ENCODE measurements around the gene RFC4.

DNA sequence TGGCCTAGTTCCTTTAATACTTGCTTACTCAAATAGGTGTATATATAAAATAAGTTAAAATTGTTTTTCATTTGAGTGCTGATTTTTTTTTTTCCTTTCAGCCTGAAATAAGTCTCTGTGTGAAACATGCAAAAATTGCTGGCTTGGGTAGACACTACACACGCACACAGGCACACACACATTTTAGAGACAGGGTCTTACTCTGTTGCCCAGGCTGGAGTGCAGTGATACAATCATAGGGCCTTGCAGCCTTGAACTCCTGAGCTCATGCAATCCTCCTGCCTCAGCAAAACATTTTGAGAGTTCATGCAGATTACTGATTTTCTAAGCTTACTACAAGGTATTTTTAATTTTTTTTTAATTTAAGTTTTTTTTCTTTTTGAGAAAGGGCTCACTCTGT lies 12.7 kb upstream of the RFC4 start:
- TF ChIP-seq, protein P1, sequence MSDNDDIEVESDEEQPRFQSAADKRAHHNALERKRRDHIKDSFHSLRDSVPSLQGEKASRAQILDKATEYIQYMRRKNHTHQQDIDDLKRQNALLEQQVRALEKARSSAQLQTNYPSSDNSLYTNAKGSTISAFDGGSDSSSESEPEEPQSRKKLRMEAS (CRISPR knock-in tag; IDR thresholded peaks at IDR 0.05) = no peak
- TF ChIP-seq JUN (IDR thresholded peaks at IDR 0.05; ENCODE audit: borderline replicate concordance, low read depth, low read length) = no peak
- TF ChIP-seq JUN (CRISPR knock-in tag; IDR thresholded peaks at IDR 0.05; ENCODE audit: borderline replicate concordance) = no peak
- no peak for TF ChIP-seq ZNF239 (CRISPR knock-in tag; IDR thresholded peaks at IDR 0.05)
- no peak for TF ChIP-seq SAFB2 (IDR thresholded peaks at IDR 0.05; ENCODE audit: borderline replicate concordance, low read depth, low read length, severe bottlenecking)
- TF ChIP-seq POLR2A (conservative IDR thresholded peaks at IDR 0.05) = no peak
- TF ChIP-seq TARDBP (IDR thresholded peaks at IDR 0.05) = no peak
- TF ChIP-seq, protein P2, sequence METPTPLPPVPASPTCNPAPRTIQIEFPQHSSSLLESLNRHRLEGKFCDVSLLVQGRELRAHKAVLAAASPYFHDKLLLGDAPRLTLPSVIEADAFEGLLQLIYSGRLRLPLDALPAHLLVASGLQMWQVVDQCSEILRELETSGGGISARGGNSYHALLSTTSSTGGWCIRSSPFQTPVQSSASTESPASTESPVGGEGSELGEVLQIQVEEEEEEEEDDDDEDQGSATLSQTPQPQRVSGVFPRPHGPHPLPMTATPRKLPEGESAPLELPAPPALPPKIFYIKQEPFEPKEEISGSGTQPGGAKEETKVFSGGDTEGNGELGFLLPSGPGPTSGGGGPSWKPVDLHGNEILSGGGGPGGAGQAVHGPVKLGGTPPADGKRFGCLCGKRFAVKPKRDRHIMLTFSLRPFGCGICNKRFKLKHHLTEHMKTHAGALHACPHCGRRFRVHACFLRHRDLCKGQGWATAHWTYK (CRISPR knock-in tag; IDR thresholded peaks at IDR 0.05) = no peak
- no peak for TF ChIP-seq RCOR1 (IDR thresholded peaks at IDR 0.05; ENCODE audit: borderline replicate concordance in 1 of 2, low read depth in 2 of 2, low read length in 2 of 2)
- no peak for TF ChIP-seq FOXK1 (CRISPR knock-in tag; IDR thresholded peaks at IDR 0.05; ENCODE audit: borderline replicate concordance)
- TF ChIP-seq TCF3 (CRISPR knock-in tag; IDR thresholded peaks at IDR 0.05) = no peak
- no peak for TF ChIP-seq HDAC2 (IDR thresholded peaks at IDR 0.05)
- TF ChIP-seq ZFX (CRISPR knock-in tag; IDR thresholded peaks at IDR 0.05) = no peak
- TF ChIP-seq ZNF436 (CRISPR knock-in tag; IDR thresholded peaks at IDR 0.05) = no peak
- TF ChIP-seq GABPA (tag; conservative IDR thresholded peaks at IDR 0.05; ENCODE audit: low read depth) = no peak

Data from K562 (cell line).